Esophagus squamous epithelium (tissue), 4 donors: ENCODE data around the gene PRAMEF15.
"Not testable (repeated sequence)": the region's sequence is repeated elsewhere in the genome, so short reads cannot be mapped to it uniquely, and the experiment has no call there.

Experiments used
- POLR2A ChIP-seq, 4 donors: fragments of 450-650 bp; IDR thresholded peaks; one replicate each; pipeline ENCODE4 v1.6.1; 2017; ENCODE audit warnings: antibody characterized with exemption in 4 of 4, mild to moderate bottlenecking in 4 of 4, moderate library complexity in 3 of 4
- TF ChIP-seq, protein P1 (sequence below), 6 experiments: fragments of 450-650 bp in 4 of 6; fragments of 200-600 bp in 2 of 6; sonication (generic) in 2 of 6; IDR thresholded peaks; one replicate each; pipeline ENCODE4 v1.5.1; 2016 to 2019; ENCODE audit warnings: antibody characterized with exemption in 6 of 6, mild to moderate bottlenecking in 4 of 6, moderate library complexity in 4 of 6

DNA sequence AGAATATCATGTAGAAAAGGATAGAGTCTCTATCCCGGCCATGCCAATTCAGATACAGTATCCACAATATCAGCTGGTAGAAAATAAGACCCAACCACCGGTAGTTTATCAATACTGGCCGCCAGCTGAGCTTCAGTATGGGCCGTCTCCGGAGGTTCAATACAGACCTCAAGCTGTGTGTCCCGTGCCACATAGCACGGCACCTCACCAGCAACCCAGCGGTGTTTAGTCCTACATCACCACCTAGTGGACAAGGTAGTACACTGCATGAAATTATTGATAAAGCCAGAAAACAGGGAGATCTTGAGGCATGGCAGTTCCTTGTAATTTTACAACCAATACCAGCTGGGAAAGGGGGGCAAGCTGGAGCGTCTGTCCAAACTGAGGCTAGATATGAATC is 39.1 kb downstream of the PRAMEF15 start:
- TF ChIP-seq, protein P1, sequence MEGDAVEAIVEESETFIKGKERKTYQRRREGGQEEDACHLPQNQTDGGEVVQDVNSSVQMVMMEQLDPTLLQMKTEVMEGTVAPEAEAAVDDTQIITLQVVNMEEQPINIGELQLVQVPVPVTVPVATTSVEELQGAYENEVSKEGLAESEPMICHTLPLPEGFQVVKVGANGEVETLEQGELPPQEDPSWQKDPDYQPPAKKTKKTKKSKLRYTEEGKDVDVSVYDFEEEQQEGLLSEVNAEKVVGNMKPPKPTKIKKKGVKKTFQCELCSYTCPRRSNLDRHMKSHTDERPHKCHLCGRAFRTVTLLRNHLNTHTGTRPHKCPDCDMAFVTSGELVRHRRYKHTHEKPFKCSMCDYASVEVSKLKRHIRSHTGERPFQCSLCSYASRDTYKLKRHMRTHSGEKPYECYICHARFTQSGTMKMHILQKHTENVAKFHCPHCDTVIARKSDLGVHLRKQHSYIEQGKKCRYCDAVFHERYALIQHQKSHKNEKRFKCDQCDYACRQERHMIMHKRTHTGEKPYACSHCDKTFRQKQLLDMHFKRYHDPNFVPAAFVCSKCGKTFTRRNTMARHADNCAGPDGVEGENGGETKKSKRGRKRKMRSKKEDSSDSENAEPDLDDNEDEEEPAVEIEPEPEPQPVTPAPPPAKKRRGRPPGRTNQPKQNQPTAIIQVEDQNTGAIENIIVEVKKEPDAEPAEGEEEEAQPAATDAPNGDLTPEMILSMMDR (IDR thresholded peaks at IDR 0.05): not testable (repeated sequence)
- TF ChIP-seq POLR2A (IDR thresholded peaks at IDR 0.05): not testable (repeated sequence)
